Measurements from ENCODE around the gene CELF5.

DNA sequence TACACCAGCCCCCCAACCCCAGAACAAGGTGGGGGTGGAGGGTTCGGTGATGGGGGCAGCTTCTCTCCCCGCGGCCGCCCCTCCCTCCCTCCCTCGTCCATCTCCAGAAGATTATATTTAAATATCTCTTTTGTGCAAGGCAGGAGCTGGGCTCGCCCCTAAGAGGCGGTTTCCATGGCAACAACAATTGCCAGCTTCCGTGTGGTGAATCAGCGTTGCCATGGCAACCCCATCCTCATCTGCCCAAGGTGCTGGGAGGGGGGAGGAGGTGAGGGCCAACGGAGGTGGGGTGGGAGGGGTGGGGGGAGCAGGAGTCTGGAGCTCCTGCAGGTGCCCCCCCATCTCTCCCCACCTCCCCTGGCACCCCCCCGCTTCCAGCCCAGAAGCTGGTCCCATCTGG is 46.4 kb downstream of the CELF5 start:
- TF ChIP-seq, protein P1, sequence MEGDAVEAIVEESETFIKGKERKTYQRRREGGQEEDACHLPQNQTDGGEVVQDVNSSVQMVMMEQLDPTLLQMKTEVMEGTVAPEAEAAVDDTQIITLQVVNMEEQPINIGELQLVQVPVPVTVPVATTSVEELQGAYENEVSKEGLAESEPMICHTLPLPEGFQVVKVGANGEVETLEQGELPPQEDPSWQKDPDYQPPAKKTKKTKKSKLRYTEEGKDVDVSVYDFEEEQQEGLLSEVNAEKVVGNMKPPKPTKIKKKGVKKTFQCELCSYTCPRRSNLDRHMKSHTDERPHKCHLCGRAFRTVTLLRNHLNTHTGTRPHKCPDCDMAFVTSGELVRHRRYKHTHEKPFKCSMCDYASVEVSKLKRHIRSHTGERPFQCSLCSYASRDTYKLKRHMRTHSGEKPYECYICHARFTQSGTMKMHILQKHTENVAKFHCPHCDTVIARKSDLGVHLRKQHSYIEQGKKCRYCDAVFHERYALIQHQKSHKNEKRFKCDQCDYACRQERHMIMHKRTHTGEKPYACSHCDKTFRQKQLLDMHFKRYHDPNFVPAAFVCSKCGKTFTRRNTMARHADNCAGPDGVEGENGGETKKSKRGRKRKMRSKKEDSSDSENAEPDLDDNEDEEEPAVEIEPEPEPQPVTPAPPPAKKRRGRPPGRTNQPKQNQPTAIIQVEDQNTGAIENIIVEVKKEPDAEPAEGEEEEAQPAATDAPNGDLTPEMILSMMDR (conservative IDR thresholded peaks at IDR 0.05; ENCODE audit: low read depth in 2 of 2) = no peak
- TF ChIP-seq NANOG (IDR thresholded peaks at IDR 0.05; ENCODE audit: borderline replicate concordance) (no peak), CREB1 (CRISPR knock-in tag; IDR thresholded peaks at IDR 0.05; ENCODE audit: low read depth) (no peak), POLR2AphosphoS5 (IDR thresholded peaks at IDR 0.05; ENCODE audit: low read depth) (no peak), EZH2 (IDR thresholded peaks at IDR 0.05; ENCODE audit: low read depth, unreplicated experiment) (no peak), ZNF114 (CRISPR knock-in tag; IDR thresholded peaks at IDR 0.05) (no peak), JUNB (IDR thresholded peaks at IDR 0.05; ENCODE audit: unreplicated experiment) (no peak)

All from GM23338 (cell line).